Retinal pigment epithelial cell (primary cell): Measurements from ENCODE around the gene PLEK2.
A peak's percentile ranks its signal among the peaks of the same experiment; 100 is the strongest.

Experiments
- DNase-seq: peaks from one replicate; pipeline ENCODE4 v3.0.0-alpha.2; 2010; ENCODE audit warnings: low read depth
- H3K4me3 ChIP-seq: 2 replicates; pipeline ENCODE4 v1.5.1; 2011; ENCODE audit warnings: mild to moderate bottlenecking, low read length, control low read depth, moderate library complexity
- TF ChIP-seq, protein P1 (sequence below): conservative IDR thresholded peaks from 2 replicates; pipeline ENCODE4 v1.5.1; 2011; ENCODE audit warnings: low read depth, low read length, control low read depth, inconsistent platforms

Gene PLEK2

DNA sequence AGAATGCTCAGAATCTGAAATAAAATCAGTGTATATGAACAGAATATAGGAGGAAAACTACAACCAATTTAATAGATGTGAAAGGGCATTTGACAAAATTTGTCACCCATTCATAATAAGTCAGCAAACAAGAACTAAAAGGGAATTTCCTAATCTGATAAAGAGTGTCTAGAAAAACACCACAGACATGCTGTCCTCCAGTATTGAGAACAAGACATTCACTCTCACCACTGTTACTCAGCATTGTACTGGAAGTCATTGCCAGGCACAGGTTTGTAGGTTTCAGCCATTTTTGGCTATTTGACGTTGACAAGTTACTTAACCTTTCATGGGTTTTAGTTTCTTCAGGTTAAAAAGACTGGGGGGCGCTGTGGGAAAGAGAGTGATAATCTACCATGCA is 38.6 kb downstream of the PLEK2 start:
- TF ChIP-seq, protein P1, sequence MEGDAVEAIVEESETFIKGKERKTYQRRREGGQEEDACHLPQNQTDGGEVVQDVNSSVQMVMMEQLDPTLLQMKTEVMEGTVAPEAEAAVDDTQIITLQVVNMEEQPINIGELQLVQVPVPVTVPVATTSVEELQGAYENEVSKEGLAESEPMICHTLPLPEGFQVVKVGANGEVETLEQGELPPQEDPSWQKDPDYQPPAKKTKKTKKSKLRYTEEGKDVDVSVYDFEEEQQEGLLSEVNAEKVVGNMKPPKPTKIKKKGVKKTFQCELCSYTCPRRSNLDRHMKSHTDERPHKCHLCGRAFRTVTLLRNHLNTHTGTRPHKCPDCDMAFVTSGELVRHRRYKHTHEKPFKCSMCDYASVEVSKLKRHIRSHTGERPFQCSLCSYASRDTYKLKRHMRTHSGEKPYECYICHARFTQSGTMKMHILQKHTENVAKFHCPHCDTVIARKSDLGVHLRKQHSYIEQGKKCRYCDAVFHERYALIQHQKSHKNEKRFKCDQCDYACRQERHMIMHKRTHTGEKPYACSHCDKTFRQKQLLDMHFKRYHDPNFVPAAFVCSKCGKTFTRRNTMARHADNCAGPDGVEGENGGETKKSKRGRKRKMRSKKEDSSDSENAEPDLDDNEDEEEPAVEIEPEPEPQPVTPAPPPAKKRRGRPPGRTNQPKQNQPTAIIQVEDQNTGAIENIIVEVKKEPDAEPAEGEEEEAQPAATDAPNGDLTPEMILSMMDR = no peak
- H3K4me3 ChIP-seq = no peak overlapping the region
- no peak for DNase-seq

DNA sequence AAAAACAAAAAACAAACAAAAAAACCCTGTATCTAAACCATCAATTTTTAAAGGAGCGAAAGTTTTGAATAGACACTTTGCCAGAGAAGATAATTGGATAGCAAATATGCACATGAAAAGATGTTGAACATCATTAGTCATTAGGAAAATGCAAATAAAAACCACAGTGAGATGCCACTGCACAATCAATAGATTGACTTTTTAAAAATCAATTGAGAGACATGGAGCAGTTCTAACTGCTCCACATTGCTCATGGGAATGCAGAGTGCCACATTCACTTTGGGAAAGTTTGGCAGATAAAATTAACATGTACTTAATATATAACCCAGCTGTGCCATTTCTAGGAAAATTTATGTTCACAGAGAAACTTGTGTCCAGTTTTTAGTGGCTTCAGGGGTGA is 39.1 kb downstream of the PLEK2 start:
- TF ChIP-seq, protein P1 = no peak
- no peak overlapping the region for H3K4me3 ChIP-seq
- no peak for DNase-seq

DNA sequence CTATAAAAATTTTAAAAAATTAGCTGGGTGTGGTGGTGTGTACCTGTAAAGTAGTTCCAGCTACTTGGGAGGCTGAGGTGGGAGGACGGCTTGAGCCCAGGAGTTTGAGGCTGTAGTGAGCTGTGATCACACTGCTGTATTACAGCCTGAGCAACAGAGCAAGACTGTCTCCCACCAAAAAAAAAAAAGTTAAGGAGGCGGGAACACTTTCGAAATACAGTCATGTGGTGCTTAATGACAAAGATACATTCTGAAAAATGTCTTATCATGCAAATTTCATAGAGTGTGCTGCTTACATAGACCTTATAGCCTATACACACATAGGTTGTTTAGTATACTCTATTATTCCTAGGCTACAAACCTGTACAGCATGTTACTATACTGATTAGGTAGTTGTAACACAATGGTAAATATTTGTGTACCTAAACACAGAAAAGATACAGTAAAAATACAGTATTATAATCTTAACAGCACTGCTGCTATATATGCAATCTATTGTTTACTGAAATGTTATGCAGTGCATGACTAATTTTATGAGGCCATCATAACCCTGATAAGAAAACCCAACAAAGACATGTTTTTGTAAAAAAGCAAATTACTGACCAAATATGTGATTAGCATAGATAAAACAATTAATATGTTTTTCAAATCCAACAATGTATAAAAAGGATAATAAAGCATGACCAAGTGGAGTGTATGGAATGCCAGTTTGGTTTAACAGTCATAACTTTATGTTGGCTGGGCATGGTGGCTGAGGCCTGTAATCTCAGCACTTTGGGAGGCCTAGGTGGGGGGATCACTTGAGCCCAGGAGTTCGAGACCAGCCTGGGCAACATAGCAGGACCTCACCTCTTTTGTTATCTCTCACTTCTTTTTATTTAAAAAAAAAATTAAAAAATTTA is 40.5 kb downstream of the PLEK2 start:
- H3K4me3 ChIP-seq = no peak overlapping the region
- TF ChIP-seq, protein P1 = no peak
- no peak for DNase-seq

DNA sequence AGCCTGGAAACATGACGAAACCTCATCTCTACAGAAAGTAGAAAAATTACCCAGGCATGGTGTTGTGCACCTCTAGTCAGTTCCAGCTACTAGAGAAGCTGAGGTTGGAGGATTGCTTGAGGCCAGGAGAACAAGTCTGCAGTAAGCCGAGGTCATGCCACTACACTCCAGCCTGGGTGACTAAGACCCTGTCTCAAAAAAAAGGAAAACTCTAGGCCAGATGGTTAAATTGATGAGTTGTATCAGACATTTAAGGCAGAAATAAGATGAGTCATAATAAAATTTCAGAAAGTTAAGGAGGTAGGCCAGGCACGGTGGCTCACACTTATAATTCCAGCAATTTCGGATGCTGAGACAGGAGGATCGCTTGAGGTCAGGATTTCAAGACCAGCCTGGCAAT is 41.1 kb downstream of the PLEK2 start:
- no peak for DNase-seq
- TF ChIP-seq, protein P1 = no peak
- H3K4me3 ChIP-seq = no peak overlapping the region

DNA sequence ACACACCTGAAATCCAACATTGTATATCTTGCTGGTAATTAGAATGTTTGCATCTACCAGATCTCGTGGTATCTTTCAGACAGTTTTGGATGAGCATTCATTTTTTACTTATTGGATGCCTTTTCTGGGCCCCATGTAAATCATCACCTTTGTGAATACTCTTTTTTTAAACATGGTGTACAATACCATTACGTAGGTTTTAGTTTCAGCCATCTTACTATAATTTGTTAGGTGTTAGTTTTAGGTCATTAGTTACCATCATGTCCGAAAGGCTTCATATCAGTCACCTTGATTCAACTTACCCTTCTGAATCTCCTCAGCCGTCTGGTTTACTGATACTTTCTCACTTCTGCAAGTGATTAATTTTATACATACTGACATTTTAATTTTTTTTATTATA is 46.5 kb downstream of the PLEK2 start:
- H3K4me3 ChIP-seq = no peak overlapping the region
- no peak for DNase-seq
- TF ChIP-seq, protein P1 = no peak

DNA sequence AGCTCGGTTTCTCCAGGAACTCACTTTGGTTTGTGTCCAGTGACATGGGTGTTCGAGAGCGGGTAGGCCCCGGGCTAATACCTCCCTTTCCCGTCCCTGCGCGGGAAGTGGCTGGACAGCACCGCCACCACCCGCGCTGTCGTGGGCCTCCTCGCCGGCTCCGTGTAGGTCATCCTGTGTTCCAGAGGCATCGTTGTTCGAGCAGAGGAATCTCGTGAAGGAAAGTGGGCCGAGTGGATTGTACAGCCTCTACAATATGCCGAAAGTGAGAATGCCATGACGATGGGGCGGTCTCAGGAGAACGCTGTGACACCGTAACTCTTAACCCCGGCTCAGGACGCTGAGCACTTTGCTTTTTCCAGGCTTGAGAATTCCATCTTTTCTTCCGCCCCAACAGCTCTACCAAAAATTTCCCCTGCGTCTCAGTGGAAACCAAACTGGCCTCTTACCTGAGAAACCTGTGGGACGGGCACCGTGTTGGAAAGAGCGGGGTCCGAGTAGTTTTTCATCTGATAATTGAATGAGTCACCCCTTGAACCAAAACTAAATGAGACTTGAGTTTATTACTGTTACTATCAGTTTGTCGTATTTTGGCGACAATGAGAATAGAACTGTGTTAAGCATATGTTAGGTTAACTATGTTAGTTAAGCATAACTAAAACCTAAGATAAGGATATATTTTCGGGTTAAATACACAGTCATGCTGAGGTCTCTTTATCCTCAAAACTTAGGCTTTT is 51.3 kb downstream of the PLEK2 start:
- TF ChIP-seq, protein P1 = no peak
- no peak for DNase-seq
- peak overlapping the region; percentile 96 for H3K4me3 ChIP-seq
